ENCODE data around the gene TMEM225. TPM values are rescaled to one million over a fixed set of nuclear protein-coding genes. Genes with fewer than 3 reads are reported as not detected.

Gene TMEM225
- total RNA-seq, 4 donors from 2014 or later, result not detected

- TF ChIP-seq CTCF (IDR thresholded peaks at IDR 0.05) (no peak), POLR2A (IDR thresholded peaks at IDR 0.05) (no peak)
- H3K4me1 ChIP-seq, result no peaks in the 10 kb centered on the region
- no peaks in the 10 kb centered on the region for H3K36me3 ChIP-seq
- no peaks in the 10 kb centered on the region for H3K27me3 ChIP-seq
- no peaks in the 10 kb centered on the region for H3K9me3 ChIP-seq
- no peak overlapping the region for H3K27ac ChIP-seq
- DNase-seq, result no peak
- no peak overlapping the region for H3K4me3 ChIP-seq
- intact Hi-C loops (cut with DNase I; ENCODE audit: low total_unique reads), result no loop called here
Observed at GRCh38 chr11:123859731-123860130, 25.7 kb downstream of the TMEM225 start.

GRCh38 chr11:123856444-123856843, 29.0 kb downstream of the TMEM225 start:
- no peaks in the 10 kb centered on the region for H3K9me3 ChIP-seq
- TF ChIP-seq POLR2A (IDR thresholded peaks at IDR 0.05), result no peak
- no peak for TF ChIP-seq CTCF (IDR thresholded peaks at IDR 0.05)
- H3K4me1 ChIP-seq, result no peaks in the 10 kb centered on the region
- no peak overlapping the region for H3K27ac ChIP-seq
- intact Hi-C loops (cut with DNase I; ENCODE audit: low total_unique reads), result no loop called here
- no peaks in the 10 kb centered on the region for H3K36me3 ChIP-seq
- DNase-seq, result no peak
- no peaks in the 10 kb centered on the region for H3K27me3 ChIP-seq
- no peak overlapping the region for H3K4me3 ChIP-seq

DNA sequence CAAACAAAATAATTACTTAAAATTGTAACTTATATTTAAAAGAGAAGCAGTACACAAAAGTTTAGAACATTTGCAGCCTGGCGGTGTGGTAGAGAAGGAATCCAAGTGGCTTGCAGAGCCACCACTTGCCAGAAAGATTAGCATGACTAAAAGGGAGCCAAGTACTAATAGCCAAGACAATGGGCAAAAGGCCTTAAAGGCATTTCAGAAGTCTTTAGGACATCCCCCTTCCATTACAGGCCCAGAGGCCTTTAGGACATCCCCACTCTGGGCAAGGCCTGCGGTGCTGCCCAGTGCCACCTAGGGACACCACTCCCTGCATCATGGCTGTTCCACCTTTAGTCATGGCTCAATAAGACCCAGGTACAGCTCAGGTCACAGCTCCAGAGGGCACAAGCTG, 32.4 kb downstream of the TMEM225 start:
- intact Hi-C loops (cut with DNase I; ENCODE audit: low total_unique reads), result no loop called here
- TF ChIP-seq POLR2A (IDR thresholded peaks at IDR 0.05) (no peak), CTCF (IDR thresholded peaks at IDR 0.05) (no peak)
- no peak for DNase-seq
- no peak overlapping the region for H3K27ac ChIP-seq
- H3K9me3 ChIP-seq, result no peaks in the 10 kb centered on the region
- no peaks in the 10 kb centered on the region for H3K36me3 ChIP-seq
- H3K4me1 ChIP-seq, result no peaks in the 10 kb centered on the region
- H3K4me3 ChIP-seq, result no peak overlapping the region
- no peaks in the 10 kb centered on the region for H3K27me3 ChIP-seq

DNA sequence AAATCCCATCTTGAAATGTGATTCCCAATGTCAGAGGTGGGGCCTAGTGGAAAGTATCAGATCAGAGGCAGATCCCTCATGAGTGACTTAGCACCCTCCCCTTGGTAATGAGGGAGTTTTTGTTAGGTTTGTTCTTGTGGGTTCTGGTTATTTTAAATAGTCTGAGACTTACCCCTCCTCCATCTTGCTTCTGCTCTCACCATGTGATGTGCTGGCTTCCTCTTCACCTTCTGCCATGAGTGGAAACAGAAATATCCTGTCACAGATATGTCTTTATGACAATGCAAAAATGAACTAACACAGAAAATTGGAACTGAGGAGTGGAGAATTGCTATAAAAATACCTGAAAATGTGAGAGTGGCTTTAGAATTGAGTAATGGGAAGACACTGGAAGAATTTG, 33.1 kb downstream of the TMEM225 start:
- no peaks in the 10 kb centered on the region for H3K36me3 ChIP-seq
- H3K9me3 ChIP-seq, result no peaks in the 10 kb centered on the region
- DNase-seq, result no peak
- H3K4me3 ChIP-seq, result no peak overlapping the region
- no peak overlapping the region for H3K27ac ChIP-seq
- TF ChIP-seq CTCF (IDR thresholded peaks at IDR 0.05) (no peak), POLR2A (IDR thresholded peaks at IDR 0.05) (no peak)
- no peaks in the 10 kb centered on the region for H3K4me1 ChIP-seq
- H3K27me3 ChIP-seq, result no peaks in the 10 kb centered on the region
- intact Hi-C loops (cut with DNase I; ENCODE audit: low total_unique reads), result no loop called here

- no peaks in the 10 kb centered on the region for H3K27me3 ChIP-seq
- H3K4me3 ChIP-seq, result no peak overlapping the region
- no peak overlapping the region for H3K27ac ChIP-seq
- H3K36me3 ChIP-seq, result no peaks in the 10 kb centered on the region
- DNase-seq, result no peak
- no peak for TF ChIP-seq CTCF (IDR thresholded peaks at IDR 0.05)
- TF ChIP-seq POLR2A (IDR thresholded peaks at IDR 0.05), result no peak
- intact Hi-C loops (cut with DNase I; ENCODE audit: low total_unique reads), result no loop called here
- no peaks in the 10 kb centered on the region for H3K4me1 ChIP-seq
- H3K9me3 ChIP-seq, result no peaks in the 10 kb centered on the region
Observed at GRCh38 chr11:123851110-123851509, 34.4 kb downstream of the TMEM225 start.

All from uterus (tissue), 4 donors.